ENCODE data around the gene HAPSTR1.

The HAPSTR1 gene

GRCh38 chr16:9138731-9139501, 47.5 kb downstream of the HAPSTR1 start:
- no peaks in the 10 kb centered on the region for H3K9me3 Mint-ChIP-seq
- DNase-seq (peak; percentile 58 to 62 (median 58)), ATAC-seq (replicated peaks) (peak; percentile 81)
- H3K4me1 Mint-ChIP-seq (ENCODE audit: low read depth in 2 of 2) = peaks cover 20 to 27% of the 10 kb centered on the region in 2 donors
- H3K4me3 Mint-ChIP-seq = peak overlapping the region; percentile 11 to 37
- H3K27ac Mint-ChIP-seq = peak overlapping the region in 1 of 2 donors; percentile 60
- no peaks in the 10 kb centered on the region for H3K27me3 Mint-ChIP-seq
- peaks cover 2% of the 10 kb centered on the region for H3K36me3 Mint-ChIP-seq (ENCODE audit: insufficient read depth)

GRCh38 chr16:9139965-9140364, 48.5 kb downstream of the HAPSTR1 start:
- H3K36me3 Mint-ChIP-seq (ENCODE audit: insufficient read depth) = peaks cover 2% of the 10 kb centered on the region
- no peaks in the 10 kb centered on the region for H3K27me3 Mint-ChIP-seq
- H3K27ac Mint-ChIP-seq = peak overlapping the region in 1 of 2 donors; percentile 60
- DNase-seq (no peak), ATAC-seq (replicated peaks) (peak; percentile 31)
- H3K4me1 Mint-ChIP-seq (ENCODE audit: low read depth in 2 of 2) = peaks cover 18 to 22% of the 10 kb centered on the region in 2 donors
- no peaks in the 10 kb centered on the region for H3K9me3 Mint-ChIP-seq
- peak overlapping the region in 1 of 2 donors; percentile 27 for H3K4me3 Mint-ChIP-seq

Data from effector memory CD8-positive, alpha-beta T cell (primary cell).